Tibial nerve (tissue), 4 donors: Measurements from ENCODE around the gene R3HDM4. TPM values are rescaled to one million over a fixed set of nuclear protein-coding genes. Genes with fewer than 3 reads are reported as not detected.
A peak's percentile ranks its signal among the peaks of the same experiment; 100 is the strongest.

Source experiments
- DNase-seq, 2 donors: peaks; one replicate each; pipeline ENCODE4 v3.0.0-alpha.2; 2019; ENCODE audit warnings: low spot score in 2 of 2
- H3K27ac ChIP-seq, 4 donors: fragments of 200-600 bp; sonication (generic) in 3 of 4; one replicate each; pipeline ENCODE4 v1.5.1; 2017 to 2019; ENCODE audit warnings: mild to moderate bottlenecking in 1 of 4
- H3K27me3 ChIP-seq, 2 donors: fragments of 200-600 bp; sonication (generic) in 1 of 2; one replicate each; pipeline versions ENCODE4 v1.5.1 to v1.6.0; 2017 to 2019
- H3K36me3 ChIP-seq, 3 donors: fragments of 200-600 bp; sonication (generic); one replicate each; pipeline ENCODE4 v1.5.1; 2018 to 2019
- H3K4me1 ChIP-seq, 4 donors: fragments of 200-600 bp; sonication (generic) in 3 of 4; one replicate each; pipeline ENCODE4 v1.5.1; 2017 to 2019
- H3K4me3 ChIP-seq, 4 donors: fragments of 200-600 bp; sonication (generic) in 3 of 4; one replicate each; pipeline ENCODE4 v1.5.1; 2017 to 2019; ENCODE audit warnings: mild to moderate bottlenecking in 1 of 4, moderate library complexity in 1 of 4
- H3K9me3 ChIP-seq, 4 donors: fragments of 200-600 bp; sonication (generic) in 3 of 4; one replicate each; pipeline ENCODE4 v1.5.1; 2017 to 2019
- EP300 ChIP-seq, 2 donors: sonication (generic); formaldehyde crosslinking; IDR thresholded peaks; one replicate each; pipeline ENCODE4 v1.6.1; 2017; ENCODE audit warnings: antibody characterized with exemption in 2 of 2, mild to moderate bottlenecking in 1 of 2
- POLR2A ChIP-seq, 2 donors: fragments of 450-650 bp; IDR thresholded peaks; one replicate each; pipeline ENCODE4 v1.6.1; 2017; ENCODE audit warnings: antibody characterized with exemption in 2 of 2, mild to moderate bottlenecking in 2 of 2, moderate library complexity in 2 of 2
- WGBS, 2 donors: methylation state at CpG; one replicate each; pipeline ENCODE4 v1.1.5; 2018; 5-methylcytosine and 5-hydroxymethylcytosine counted together
- total RNA-seq, 4 donors: library from RNA; depleted of rRNA; stranded (reverse); fragments of >200 nt; gene quantifications; one replicate each; pipeline ENCODE4 v1.1.0, GENCODE V29; 2016
- TF ChIP-seq, protein P1 (sequence below), 5 experiments: fragments of 200-600 bp in 3 of 5; fragments of 450-650 bp in 2 of 5; sonication (generic) in 3 of 5; IDR thresholded peaks; one replicate each; pipeline ENCODE4 v1.5.1; 2016 to 2019; ENCODE audit warnings: antibody characterized with exemption in 5 of 5, mild to moderate bottlenecking in 3 of 5, moderate library complexity in 2 of 5

The R3HDM4 gene
- total RNA-seq = 10 to 100 TPM; 30.2 to 47.7 (median 37.6) TPM

DNA sequence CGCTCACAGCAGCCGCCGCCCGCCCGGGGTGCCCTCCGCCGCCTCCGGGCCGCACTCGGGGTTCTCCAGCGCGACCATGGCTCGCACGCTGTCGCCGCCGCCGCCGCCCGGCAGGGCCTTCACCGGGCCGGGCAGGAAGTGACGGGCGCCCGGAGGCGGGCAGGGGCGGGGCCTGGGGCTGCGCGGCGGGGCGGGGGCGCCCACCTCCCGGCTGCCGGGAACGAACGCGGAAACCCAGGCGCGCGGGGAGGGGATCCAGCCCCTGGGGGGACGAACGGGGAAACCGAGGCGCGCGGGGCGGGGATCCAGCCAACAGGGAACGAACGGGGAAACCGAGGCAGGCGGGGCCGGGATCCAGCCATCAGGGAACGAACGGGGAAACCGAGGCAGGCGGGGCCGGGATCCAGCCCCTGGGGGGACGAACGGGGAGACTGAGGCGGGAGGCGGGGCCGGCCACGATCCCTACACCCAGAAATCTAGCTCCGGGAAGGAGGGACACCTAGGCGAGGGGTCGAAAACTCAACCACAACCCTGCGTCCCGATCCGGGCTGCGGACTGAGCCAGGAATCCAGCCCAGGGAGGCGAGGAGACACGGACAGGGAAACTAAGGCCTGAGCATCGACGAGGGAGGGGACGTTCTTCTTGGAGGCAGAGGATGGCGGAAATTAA lies at the start of gene R3HDM4:
Gene R3HDM4 (minus strand): TSS at position 140 of the 669 bp plus-strand sequence. CDS start 62 bp downstream, at position 78.
- H3K4me1 ChIP-seq = peaks cover 0 to 48% (median 26%) of the 10 kb centered on the region in 4 donors
- WGBS, 2 donors = 1 to 2% methylated on average over 35 to 45 of the region's 76 CpGs
- peak within 1 kb of the TSS; percentile 89 to 97 (median 94) for H3K27ac ChIP-seq
- H3K4me3 ChIP-seq = peak within 1 kb of the TSS; percentile 73 to 100 (median 88)
- peaks cover 0 to 18% of the 10 kb centered on the region in 2 donors for H3K27me3 ChIP-seq
- H3K36me3 ChIP-seq = no peaks in the 10 kb centered on the region
- peak; percentile 67 to 68 for DNase-seq
- peak in 1 of 2 donors; percentile 48 for TF ChIP-seq EP300 (IDR thresholded peaks at IDR 0.05)
- TF ChIP-seq POLR2A (IDR thresholded peaks at IDR 0.05) = peak in 1 of 2 donors; percentile 66
- TF ChIP-seq, protein P1, sequence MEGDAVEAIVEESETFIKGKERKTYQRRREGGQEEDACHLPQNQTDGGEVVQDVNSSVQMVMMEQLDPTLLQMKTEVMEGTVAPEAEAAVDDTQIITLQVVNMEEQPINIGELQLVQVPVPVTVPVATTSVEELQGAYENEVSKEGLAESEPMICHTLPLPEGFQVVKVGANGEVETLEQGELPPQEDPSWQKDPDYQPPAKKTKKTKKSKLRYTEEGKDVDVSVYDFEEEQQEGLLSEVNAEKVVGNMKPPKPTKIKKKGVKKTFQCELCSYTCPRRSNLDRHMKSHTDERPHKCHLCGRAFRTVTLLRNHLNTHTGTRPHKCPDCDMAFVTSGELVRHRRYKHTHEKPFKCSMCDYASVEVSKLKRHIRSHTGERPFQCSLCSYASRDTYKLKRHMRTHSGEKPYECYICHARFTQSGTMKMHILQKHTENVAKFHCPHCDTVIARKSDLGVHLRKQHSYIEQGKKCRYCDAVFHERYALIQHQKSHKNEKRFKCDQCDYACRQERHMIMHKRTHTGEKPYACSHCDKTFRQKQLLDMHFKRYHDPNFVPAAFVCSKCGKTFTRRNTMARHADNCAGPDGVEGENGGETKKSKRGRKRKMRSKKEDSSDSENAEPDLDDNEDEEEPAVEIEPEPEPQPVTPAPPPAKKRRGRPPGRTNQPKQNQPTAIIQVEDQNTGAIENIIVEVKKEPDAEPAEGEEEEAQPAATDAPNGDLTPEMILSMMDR (IDR thresholded peaks at IDR 0.05) = peak in 1 of 5 experiments; percentile 15
- no peaks in the 10 kb centered on the region for H3K9me3 ChIP-seq

DNA sequence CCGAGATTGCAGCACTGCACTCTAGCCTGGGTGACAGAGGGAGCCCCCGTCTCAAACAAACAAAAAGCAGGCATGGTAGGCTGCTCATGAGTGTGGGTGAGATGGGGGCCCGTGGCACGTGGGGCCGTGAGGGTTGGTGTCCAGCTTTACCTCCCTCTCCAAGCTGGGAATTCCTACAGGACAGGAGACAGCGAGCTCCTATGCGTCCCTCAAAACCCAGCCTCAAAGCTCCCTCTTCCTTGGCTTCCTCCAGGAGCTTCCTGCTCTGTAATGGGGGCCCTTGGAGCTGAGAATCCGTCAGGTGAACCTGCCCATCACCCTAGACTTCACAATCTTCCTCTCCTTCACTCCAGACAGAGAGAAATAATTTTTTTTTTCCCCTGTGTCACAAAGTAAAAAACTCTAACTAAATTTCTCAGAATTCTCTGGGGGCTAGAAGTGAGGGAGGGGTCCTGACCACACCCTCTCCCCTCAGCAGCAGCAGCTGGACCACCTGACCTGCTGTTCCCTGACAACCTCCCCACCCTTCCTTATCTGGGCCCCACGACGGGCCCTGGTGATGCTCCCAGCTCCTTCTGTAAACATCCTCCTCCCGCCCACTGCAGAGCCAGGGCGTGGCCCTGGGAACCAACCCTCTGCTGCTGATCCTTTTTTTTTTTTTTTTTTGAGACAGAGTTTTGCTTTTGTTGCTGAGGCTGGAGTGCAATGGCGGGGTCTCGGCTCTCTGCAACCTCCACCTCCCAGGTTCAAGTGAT lies 49.0 kb upstream of the R3HDM4 start:
- TF ChIP-seq EP300 (IDR thresholded peaks at IDR 0.05) (no peak), POLR2A (IDR thresholded peaks at IDR 0.05) (no peak)
- TF ChIP-seq, protein P1 (IDR thresholded peaks at IDR 0.05) = no peak
- no peak for DNase-seq
- peaks cover 0 to 7% of the 10 kb centered on the region in 2 donors for H3K27me3 ChIP-seq
- H3K27ac ChIP-seq = no peak overlapping the region
- H3K9me3 ChIP-seq = no peaks in the 10 kb centered on the region
- 76 to 77% methylated on average over 14 of the region's 14 CpGs for WGBS, 2 donors
- H3K4me1 ChIP-seq = peaks cover 0 to 4% (median 0%) of the 10 kb centered on the region in 4 donors
- H3K4me3 ChIP-seq = no peak overlapping the region
- H3K36me3 ChIP-seq = peaks cover 0 to 29% (median 1%) of the 10 kb centered on the region in 3 donors

DNA sequence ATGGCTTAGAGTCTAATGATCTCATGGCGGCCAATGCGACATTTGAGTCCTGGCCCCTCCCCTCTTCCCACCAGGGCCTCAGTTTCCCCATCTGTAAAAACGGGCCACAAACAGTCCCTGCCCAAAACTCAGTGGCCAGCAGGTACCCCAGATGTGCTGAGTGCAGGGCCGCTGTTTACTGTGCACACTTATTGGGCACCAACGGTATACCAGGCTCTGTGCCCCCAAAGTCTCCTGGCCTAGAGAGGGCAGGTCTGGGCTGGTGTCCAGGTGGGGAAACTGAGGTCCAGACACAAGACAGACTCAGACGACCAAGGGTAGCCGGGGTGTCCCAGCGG lies 47.6 kb upstream of the R3HDM4 start:
- H3K27me3 ChIP-seq = peaks cover 0 to 7% of the 10 kb centered on the region in 2 donors
- peaks cover 0 to 19% (median 0%) of the 10 kb centered on the region in 3 donors for H3K36me3 ChIP-seq
- WGBS, 2 donors = 72 to 73% methylated on average over 6 of the region's 8 CpGs
- no peak overlapping the region for H3K27ac ChIP-seq
- TF ChIP-seq EP300 (IDR thresholded peaks at IDR 0.05) = no peak
- TF ChIP-seq POLR2A (IDR thresholded peaks at IDR 0.05) = no peak
- TF ChIP-seq, protein P1 (IDR thresholded peaks at IDR 0.05) = no peak
- DNase-seq = no peak
- H3K4me1 ChIP-seq = peaks cover 0 to 15% (median 0%) of the 10 kb centered on the region in 4 donors
- no peaks in the 10 kb centered on the region for H3K9me3 ChIP-seq
- H3K4me3 ChIP-seq = no peak overlapping the region

DNA sequence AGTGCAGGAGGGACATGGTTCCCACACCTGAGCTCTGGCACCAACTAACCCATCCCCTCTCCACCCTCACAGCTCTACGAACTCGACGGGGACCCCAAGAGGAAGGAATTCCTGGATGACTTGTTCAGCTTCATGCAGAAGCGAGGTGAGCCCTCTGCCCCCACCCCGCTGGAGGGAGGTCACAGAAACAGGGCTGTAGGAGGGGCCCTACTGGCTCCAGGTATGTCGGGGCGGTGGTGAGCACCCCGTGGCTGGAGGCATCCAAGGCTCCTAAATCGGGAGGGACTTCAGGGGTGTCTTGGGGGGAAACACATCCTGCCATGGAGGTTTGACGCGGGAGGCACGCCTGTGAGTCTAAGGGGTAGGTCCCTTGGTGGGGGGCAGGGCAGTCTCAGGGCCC lies 47.0 kb upstream of the R3HDM4 start:
- 72 to 73% methylated on average over 9 to 12 of the region's 12 CpGs for WGBS, 2 donors
- no peak for DNase-seq
- no peak overlapping the region for H3K27ac ChIP-seq
- no peak for TF ChIP-seq POLR2A (IDR thresholded peaks at IDR 0.05)
- TF ChIP-seq, protein P1 (IDR thresholded peaks at IDR 0.05) = no peak
- no peak for TF ChIP-seq EP300 (IDR thresholded peaks at IDR 0.05)
- no peaks in the 10 kb centered on the region for H3K9me3 ChIP-seq
- no peak overlapping the region for H3K4me3 ChIP-seq
- peaks cover 0 to 14% (median 0%) of the 10 kb centered on the region in 3 donors for H3K36me3 ChIP-seq
- H3K4me1 ChIP-seq = peaks cover 0 to 15% (median 0%) of the 10 kb centered on the region in 4 donors
- peaks cover 0 to 8% of the 10 kb centered on the region in 2 donors for H3K27me3 ChIP-seq
